Activated naive CD4-positive, alpha-beta T cell treated with anti-CD3 and anti-CD28 coated beads for 36 hours (primary cell): ENCODE data around the gene SYT10. TPM values are rescaled to one million over a fixed set of nuclear protein-coding genes. Genes with fewer than 3 reads are reported as not detected.
A peak's percentile ranks its signal among the peaks of the same experiment; 100 is the strongest.

Experiments
- CTCF ChIA-PET: fragments of 350-600 bp; sonication (Branson Sonifier 250); formaldehyde crosslinking; loops from one replicate; lab custom pipeline; 2021; ENCODE audit warnings: antibody characterized with exemption; lab: Charles Lee
- DNase-seq: peaks from one replicate; pipeline ENCODE4 v3.0.0-alpha.2; 2020
- H3K27ac Mint-ChIP-seq: one replicate; pipeline ENCODE4 v1.8.0; 2021; ENCODE audit warnings: mild to moderate bottlenecking, mixed read lengths
- H3K27me3 Mint-ChIP-seq: one replicate; pipeline ENCODE4 v1.8.0; 2021; ENCODE audit warnings: low read depth, mixed read lengths
- H3K36me3 Mint-ChIP-seq: one replicate; pipeline ENCODE4 v1.8.0; 2021; ENCODE audit warnings: low read depth, mixed read lengths
- H3K4me1 Mint-ChIP-seq: one replicate; pipeline ENCODE4 v1.8.0; 2021; ENCODE audit warnings: low read depth, mixed read lengths
- H3K4me3 Mint-ChIP-seq: one replicate; pipeline ENCODE4 v1.8.0; 2021; ENCODE audit warnings: mild to moderate bottlenecking, moderate library complexity, mixed read lengths
- H3K9me3 Mint-ChIP-seq: one replicate; pipeline ENCODE4 v1.8.0; 2021; ENCODE audit warnings: mixed read lengths
- intact Hi-C: fragments of 100-400 bp; cut with micrococcal nuclease; formaldehyde crosslinking; loops from one replicate; pipeline ENCODE4 v1.15.1; 2023
- total RNA-seq, 2 experiments: library from RNA; stranded (reverse); gene quantifications; one replicate each; pipeline ENCODE4 v1.2.3, GENCODE V29; 2021

The SYT10 gene, protein sequence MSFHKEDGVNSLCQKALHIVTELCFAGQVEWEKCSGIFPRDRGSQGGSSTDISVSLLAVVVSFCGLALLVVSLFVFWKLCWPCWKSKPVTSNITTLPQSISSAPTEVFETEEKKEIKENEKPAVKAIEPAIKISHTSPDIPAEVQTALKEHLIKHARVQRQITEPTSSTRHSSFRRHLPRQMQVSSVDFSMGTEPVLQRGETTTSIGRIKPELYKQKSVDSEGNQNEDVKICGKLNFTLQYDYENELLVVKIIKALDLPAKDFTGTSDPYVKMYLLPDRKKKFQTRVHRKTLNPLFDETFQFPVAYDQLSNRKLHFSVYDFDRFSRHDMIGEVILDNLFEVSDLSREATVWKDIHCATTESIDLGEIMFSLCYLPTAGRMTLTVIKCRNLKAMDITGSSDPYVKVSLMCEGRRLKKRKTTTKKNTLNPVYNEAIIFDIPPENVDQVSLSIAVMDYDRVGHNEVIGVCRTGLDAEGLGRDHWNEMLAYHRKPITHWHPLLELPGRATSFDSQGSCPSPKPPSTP
- total RNA-seq: not detected

DNA sequence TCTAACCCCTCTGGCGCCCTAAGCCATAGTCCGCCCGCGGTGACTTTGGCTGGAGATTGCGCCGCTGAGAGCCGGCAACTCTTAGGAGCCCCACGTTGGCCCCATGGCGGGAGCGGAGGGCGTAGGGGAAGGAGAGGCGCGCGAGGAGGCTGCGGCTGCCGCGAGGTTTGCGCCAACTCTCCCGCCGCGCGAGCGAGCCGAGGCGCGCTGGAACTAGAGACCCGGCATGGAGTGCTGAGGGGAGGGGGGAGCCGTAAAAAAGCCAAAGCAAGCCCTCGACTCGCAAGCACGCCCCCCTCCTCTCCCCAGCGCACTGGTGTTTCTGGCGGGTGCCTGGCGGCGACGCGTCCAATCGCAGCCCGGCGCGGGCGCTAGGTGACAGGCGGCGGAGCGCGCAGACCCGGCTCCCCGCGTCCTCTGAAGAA lies at the start of gene SYT10:
TSS of gene SYT10 (minus strand) at position 233 of the 425 bp plus-strand sequence. CDS start 297 bp downstream, outside the sequence.
- H3K4me1 Mint-ChIP-seq: peaks cover 3% of the 10 kb centered on the region
- DNase-seq: no peak
- intact Hi-C loops: no loop called here
- H3K27me3 Mint-ChIP-seq: peaks cover 35% of the 10 kb centered on the region
- CTCF ChIA-PET: no interaction called here
- no peaks in the 10 kb centered on the region for H3K9me3 Mint-ChIP-seq
- H3K4me3 Mint-ChIP-seq: peak within 1 kb of the TSS; percentile 55
- H3K36me3 Mint-ChIP-seq: no peaks in the 10 kb centered on the region
- no peak within 1 kb of the TSS for H3K27ac Mint-ChIP-seq

DNA sequence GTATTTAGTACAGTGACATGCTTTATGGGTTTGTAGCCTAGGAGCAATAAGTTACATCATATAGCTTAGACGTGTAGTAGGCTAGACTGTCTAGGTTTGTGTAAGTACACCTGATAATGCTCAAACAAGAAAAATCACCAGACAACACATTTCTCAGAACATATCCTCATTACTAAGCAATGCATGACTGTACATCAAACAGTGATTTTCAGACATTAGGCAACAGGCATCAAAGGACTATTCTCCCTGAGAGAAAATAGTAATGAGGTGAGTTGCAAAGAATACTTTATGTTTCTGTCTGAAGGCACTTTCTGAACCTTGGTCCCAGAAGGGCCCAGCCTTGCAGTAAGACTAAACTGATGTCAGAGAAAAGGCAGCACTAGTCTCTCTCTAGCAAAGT lies 48.4 kb upstream of the SYT10 start:
- DNase-seq: no peak
- no peaks in the 10 kb centered on the region for H3K36me3 Mint-ChIP-seq
- H3K27me3 Mint-ChIP-seq: no peaks in the 10 kb centered on the region
- H3K9me3 Mint-ChIP-seq: peaks cover 9% of the 10 kb centered on the region
- H3K4me3 Mint-ChIP-seq: no peak overlapping the region
- no peak overlapping the region for H3K27ac Mint-ChIP-seq
- CTCF ChIA-PET: no interaction called here
- intact Hi-C loops: no loop called here
- H3K4me1 Mint-ChIP-seq: no peaks in the 10 kb centered on the region

DNA sequence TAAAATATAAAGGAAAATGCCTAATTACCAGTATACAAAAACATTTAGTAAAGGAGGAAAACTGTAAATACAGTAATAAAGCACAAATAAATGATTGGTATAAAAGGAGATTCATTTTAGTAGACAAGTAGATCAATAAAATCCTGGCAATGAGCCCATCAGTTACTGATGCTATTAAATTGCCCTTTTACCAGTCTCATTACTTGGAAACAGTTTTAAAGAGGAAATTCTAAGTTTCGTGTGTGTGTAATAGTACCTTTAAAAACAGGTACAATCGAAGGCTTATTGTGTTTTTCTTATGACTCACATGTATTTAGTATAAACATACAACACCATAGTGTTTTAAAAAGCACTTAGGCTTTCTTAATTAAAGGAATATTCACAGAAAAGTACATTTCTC lies 46.4 kb upstream of the SYT10 start:
- no peaks in the 10 kb centered on the region for H3K27me3 Mint-ChIP-seq
- no peaks in the 10 kb centered on the region for H3K4me1 Mint-ChIP-seq
- no peak overlapping the region for H3K27ac Mint-ChIP-seq
- no peak overlapping the region for H3K4me3 Mint-ChIP-seq
- DNase-seq: no peak
- intact Hi-C loops: no loop called here
- CTCF ChIA-PET: no interaction called here
- peaks cover 10% of the 10 kb centered on the region for H3K9me3 Mint-ChIP-seq
- H3K36me3 Mint-ChIP-seq: no peaks in the 10 kb centered on the region

DNA sequence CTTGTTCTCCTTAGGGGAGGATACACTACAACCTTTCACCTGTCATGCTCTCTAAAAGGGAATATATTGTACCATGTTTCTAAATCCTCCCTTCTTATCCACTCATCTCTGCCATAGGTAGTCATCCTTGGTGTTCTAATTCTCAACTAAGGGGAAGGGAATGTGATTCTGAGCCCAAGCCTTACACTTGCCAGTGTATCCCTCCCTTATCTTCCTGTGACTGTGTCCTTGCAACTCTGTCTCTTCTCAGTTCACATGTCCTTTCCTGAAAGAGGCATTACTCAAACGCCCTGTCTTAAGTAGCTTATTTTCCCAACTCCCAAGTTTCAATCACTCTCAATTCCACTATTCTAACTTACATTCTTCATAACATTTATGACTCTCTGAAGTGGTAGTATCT lies 44.5 kb upstream of the SYT10 start:
- H3K36me3 Mint-ChIP-seq: no peaks in the 10 kb centered on the region
- peaks cover 6% of the 10 kb centered on the region for H3K9me3 Mint-ChIP-seq
- intact Hi-C loops: no loop called here
- CTCF ChIA-PET: interaction anchor here (0.6 kb wide), 1 partner anchor 1912 kb away, joined by 3 read pairs; no protein-coding TSS in a partner anchor
- no peak overlapping the region for H3K27ac Mint-ChIP-seq
- H3K4me3 Mint-ChIP-seq: no peak overlapping the region
- DNase-seq: no peak
- no peaks in the 10 kb centered on the region for H3K4me1 Mint-ChIP-seq
- H3K27me3 Mint-ChIP-seq: no peaks in the 10 kb centered on the region

DNA sequence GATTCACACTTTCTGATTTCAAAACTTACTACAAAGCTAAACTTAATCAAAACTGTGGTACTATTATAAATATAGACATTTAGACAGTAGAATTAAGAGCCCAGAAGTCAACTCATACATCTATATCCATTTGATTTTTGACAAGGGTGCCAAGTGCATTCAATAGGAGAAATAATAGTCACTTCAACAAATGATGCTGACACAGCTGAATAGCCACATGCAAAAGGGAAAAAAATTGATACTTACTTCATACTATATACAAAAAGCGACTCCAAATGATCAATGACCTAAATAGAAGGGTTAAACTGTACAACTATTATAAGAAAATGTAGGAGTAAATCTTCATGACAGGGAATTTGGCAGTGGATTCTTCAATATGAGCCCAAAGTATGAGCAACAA lies 40.7 kb upstream of the SYT10 start:
- intact Hi-C loops: no loop called here
- no peak overlapping the region for H3K4me3 Mint-ChIP-seq
- no peaks in the 10 kb centered on the region for H3K4me1 Mint-ChIP-seq
- peaks cover 12% of the 10 kb centered on the region for H3K9me3 Mint-ChIP-seq
- H3K36me3 Mint-ChIP-seq: no peaks in the 10 kb centered on the region
- H3K27ac Mint-ChIP-seq: no peak overlapping the region
- CTCF ChIA-PET: no interaction called here
- no peak for DNase-seq
- H3K27me3 Mint-ChIP-seq: no peaks in the 10 kb centered on the region

DNA sequence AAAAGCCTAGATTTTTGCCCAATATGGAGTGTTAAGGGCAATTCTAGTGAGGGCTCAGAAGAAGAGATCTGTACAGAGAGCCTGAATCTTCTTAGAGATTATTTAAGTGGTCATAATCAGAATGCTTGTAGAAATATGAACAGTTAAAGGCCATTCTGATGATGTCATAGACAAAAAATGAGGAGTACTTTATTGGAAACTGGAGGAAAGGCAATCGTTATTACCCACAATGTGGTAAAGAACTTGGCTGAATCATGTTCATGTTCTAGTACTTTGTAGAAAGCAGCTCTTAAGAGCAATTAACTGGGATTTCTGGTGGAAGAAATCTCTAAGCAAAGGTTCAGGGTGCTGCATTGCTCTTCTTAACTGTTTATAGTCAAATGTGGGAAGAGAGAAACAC lies 36.4 kb upstream of the SYT10 start:
- Mint-ChIP-seq H3K4me3 (no peak overlapping the region), H3K9me3 (peaks cover 7% of the 10 kb centered on the region), H3K4me1 (no peaks in the 10 kb centered on the region), H3K27me3 (no peaks in the 10 kb centered on the region), H3K27ac (no peak overlapping the region), H3K36me3 (no peaks in the 10 kb centered on the region)
- intact Hi-C loops: no loop called here
- CTCF ChIA-PET: no interaction called here
- DNase-seq: no peak

DNA sequence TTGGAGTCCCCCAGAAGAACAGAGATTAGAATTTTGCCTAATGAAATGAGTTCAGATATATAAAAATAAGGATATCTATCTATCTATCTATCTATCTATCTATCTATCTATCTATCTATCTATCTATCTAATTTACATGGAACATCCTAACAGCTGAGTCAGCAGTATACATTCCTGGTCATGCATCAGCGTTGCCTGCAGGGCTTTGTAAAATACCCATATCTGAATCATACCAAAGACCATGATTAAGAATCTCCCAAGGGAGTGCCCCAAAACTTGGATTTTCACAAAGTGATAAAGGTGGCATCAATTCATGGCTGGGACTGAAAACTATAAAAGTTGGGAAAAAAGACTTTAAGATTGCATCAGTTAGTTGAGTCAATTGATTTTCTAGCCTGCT lies 32.7 kb upstream of the SYT10 start:
- Mint-ChIP-seq H3K27ac (no peak overlapping the region), H3K36me3 (no peaks in the 10 kb centered on the region), H3K4me3 (no peak overlapping the region), H3K9me3 (peaks cover 5% of the 10 kb centered on the region), H3K27me3 (no peaks in the 10 kb centered on the region), H3K4me1 (no peaks in the 10 kb centered on the region)
- intact Hi-C loops: no loop called here
- CTCF ChIA-PET: no interaction called here
- no peak for DNase-seq

DNA sequence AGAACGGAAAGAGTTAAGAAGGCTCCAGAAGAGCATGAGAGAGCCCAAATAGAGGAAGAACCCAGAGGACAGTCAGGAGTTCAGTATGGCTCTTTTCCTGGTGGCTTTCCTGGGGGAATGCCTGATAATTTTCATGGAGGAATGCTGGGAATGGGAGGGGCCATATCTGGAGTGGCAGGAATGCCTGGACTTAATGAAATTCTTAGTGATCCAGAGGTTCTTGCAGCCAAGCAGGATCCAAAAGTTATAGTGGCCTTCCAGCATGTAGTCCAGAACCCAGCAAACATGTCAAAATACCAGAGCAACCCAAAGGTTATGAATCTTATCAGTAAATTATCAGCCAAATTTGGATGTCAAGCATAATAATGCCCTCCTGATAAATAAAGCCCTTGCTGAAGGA lies 15.5 kb upstream of the SYT10 start:
- no peaks in the 10 kb centered on the region for H3K4me1 Mint-ChIP-seq
- intact Hi-C loops: no loop called here
- no peak for DNase-seq
- no peak overlapping the region for H3K27ac Mint-ChIP-seq
- no peak overlapping the region for H3K4me3 Mint-ChIP-seq
- H3K9me3 Mint-ChIP-seq: peaks cover 3% of the 10 kb centered on the region
- H3K36me3 Mint-ChIP-seq: no peaks in the 10 kb centered on the region
- H3K27me3 Mint-ChIP-seq: no peaks in the 10 kb centered on the region
- CTCF ChIA-PET: no interaction called here

DNA sequence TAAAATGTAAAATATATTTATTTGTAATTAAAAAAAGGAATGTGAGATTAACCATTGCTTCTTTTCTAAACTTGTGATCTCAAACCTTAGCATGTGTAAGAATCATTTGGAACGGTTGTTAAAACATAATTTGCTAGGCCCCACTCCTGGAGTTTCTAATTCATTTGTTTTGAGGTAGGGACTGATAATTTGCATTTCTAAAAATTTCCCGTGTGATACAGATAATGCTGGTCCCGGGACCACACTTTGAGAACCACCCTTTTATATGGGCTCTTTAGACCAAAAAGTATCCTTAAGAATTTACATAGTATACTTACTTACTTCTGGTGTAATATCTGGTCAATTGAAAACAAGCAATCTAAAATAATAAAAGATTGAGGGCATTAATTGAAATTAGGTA lies 10.9 kb upstream of the SYT10 start:
- CTCF ChIA-PET: no interaction called here
- DNase-seq: no peak
- Mint-ChIP-seq H3K4me3 (no peak overlapping the region), H3K27me3 (no peaks in the 10 kb centered on the region), H3K36me3 (no peaks in the 10 kb centered on the region), H3K9me3 (peaks cover 2% of the 10 kb centered on the region), H3K4me1 (no peaks in the 10 kb centered on the region), H3K27ac (no peak overlapping the region)
- intact Hi-C loops: no loop called here

DNA sequence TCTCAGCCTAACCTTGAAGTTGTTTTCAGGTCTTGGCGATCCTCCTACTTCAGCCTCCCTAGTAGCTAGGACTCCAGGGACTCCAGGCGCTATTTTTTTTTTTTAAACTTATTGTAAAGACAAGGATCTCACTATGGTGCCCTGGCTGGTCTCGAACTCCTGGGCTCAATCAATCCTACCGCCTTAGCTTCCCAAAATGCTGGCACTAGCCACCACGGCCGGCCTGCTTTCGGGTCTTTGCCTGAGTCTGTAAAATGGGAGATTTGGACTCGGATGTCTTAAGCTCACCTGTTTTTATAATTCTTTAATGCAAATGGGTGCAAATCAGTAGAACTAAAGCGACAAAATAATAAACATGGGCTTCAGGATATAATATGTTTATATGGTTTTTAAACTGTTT lies 858 bp upstream of the SYT10 start:
- H3K9me3 Mint-ChIP-seq: no peaks in the 10 kb centered on the region
- H3K27me3 Mint-ChIP-seq: peaks cover 35% of the 10 kb centered on the region
- no peak overlapping the region for H3K27ac Mint-ChIP-seq
- intact Hi-C loops: no loop called here
- CTCF ChIA-PET: no interaction called here
- DNase-seq: no peak
- no peaks in the 10 kb centered on the region for H3K36me3 Mint-ChIP-seq
- no peak overlapping the region for H3K4me3 Mint-ChIP-seq
- peaks cover 3% of the 10 kb centered on the region for H3K4me1 Mint-ChIP-seq

DNA sequence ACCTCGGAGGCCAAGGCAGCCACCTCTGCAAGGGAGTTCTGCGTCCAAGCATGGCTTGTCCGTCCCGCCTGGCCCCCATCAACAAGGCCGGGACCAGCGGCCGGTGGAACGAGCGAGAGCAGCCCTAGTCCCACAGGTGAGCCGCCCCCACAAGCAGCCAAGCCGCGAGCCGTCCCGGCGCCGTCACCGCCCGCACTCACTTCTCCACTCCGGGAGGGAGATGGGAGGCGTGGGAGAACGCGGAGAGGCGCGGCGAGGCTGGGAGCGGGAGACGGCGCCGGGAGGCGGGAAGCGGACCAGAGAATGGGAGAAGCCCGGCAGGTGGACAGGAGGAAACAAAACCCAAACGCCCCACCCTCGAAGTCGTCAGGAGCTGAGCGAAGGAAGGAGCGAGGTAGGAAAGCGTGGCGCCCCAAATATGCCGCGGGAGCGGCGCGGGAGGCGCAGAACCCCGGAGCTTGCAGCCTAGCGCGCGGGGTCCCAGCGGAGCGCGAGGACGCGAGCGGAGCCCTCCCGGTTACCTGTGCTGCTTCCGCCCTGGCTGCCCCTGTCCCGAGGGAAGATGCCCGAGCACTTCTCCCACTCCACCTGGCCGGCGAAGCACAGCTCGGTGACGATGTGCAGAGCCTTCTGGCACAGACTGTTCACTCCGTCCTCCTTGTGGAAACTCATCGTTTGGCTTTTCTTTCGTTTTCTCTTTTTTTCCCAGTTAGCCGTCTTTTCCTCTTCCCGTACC lies 600 bp downstream of the SYT10 start:
- intact Hi-C loops: no loop called here
- no peaks in the 10 kb centered on the region for H3K36me3 Mint-ChIP-seq
- DNase-seq: no peak
- H3K4me1 Mint-ChIP-seq: peaks cover 3% of the 10 kb centered on the region
- H3K4me3 Mint-ChIP-seq: peak overlapping the region; percentile 55
- no peak overlapping the region for H3K27ac Mint-ChIP-seq
- H3K9me3 Mint-ChIP-seq: no peaks in the 10 kb centered on the region
- CTCF ChIA-PET: no interaction called here
- H3K27me3 Mint-ChIP-seq: peaks cover 35% of the 10 kb centered on the region

DNA sequence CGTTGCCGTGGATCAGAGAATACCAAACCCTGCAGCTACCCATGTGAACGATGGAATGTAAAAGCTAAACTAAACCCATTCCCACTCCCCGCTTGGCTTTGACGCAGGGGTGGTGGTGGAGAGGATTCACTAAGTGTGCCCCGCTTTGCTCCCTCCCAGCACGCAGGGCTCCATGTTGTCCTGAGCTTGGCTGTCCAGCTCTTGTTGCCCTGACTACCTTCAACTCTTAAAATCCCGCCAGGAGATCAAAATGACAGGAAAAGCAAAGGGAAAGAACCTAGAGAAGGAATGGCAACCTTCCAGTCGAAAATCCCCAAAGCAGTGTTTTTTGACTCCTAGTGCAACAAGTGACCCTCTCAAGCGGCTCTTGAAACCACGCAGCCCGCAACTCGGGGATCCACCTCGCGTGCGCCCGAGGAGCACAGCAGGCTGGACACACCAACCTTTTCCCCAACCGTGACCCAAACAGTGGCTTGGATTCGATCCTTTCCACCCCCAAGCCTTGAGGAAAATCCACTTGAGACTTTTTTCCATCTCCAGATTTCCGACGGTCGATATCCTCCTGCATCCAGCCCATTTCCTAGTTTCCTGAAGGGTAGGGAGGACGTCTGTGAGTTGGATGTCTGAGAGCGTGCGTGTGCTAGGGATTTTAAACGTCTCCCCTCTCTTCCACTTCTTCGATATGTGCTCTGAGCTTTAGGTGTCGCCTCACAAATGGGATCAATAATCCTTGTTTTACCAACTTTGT lies 1.4 kb downstream of the SYT10 start:
- H3K27ac Mint-ChIP-seq: no peak overlapping the region
- CTCF ChIA-PET: interaction anchor here (0.6 kb wide), 1 partner anchor 589 kb away, joined by 3 read pairs; no protein-coding TSS in a partner anchor
- intact Hi-C loops: no loop called here

More for the DNA sequence above, 1.4 kb downstream of the SYT10 start:
- Mint-ChIP-seq H3K36me3 (no peaks in the 10 kb centered on the region), H3K4me3 (no peak overlapping the region), H3K27me3 (peaks cover 34% of the 10 kb centered on the region), H3K4me1 (peaks cover 3% of the 10 kb centered on the region), H3K9me3 (no peaks in the 10 kb centered on the region)
- no peak for DNase-seq
